ENCODE data around the gene CFAP300.

Gene CFAP300

GRCh38 chr11:102079625-102080024, 32.4 kb downstream of the CFAP300 start:
- FAIRE-seq, result no peak

GRCh38 chr11:102081313-102081712, 34.1 kb downstream of the CFAP300 start:
- FAIRE-seq, result no peak

GRCh38 chr11:102085864-102086551, 38.8 kb downstream of the CFAP300 start:
- no peak for FAIRE-seq

GRCh38 chr11:102097186-102097585, 49.9 kb downstream of the CFAP300 start:
- no peak for FAIRE-seq

GRCh38 chr11:102099755-102100154, 52.5 kb downstream of the CFAP300 start:
- no peak for FAIRE-seq

DNA sequence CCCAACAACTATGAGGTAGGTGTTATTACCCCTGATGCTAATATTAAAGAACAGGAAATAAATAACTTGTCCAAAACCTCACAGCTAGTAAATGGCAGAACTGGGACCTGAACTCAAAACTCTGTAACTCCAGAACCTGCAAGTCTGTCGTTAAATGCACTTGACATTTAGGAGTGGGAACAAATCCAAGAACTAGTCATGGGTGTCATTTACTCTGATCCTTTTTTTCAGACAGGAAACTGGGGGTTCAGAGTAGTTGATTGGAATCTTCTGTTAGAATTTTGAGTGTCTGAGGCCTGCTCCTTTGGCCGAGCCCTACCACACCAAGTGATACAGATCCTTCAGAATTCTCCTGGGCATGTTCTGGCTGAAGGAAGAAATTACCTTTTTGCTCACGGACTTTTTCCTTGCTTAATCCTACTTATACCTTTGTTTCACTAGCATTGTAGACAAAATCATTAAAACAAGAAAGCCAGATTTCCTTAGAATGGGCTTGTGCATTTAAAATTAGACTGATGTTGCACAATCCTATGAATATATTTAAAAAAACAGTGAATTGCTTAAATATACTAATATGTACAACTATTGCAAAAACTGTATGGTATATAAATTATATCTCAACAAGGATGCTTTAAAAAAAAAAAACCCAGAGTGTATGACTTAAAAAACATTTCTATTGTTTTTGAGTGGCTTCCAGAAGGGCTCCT, 61.6 kb downstream of the CFAP300 start:
- no peak for FAIRE-seq

DNA sequence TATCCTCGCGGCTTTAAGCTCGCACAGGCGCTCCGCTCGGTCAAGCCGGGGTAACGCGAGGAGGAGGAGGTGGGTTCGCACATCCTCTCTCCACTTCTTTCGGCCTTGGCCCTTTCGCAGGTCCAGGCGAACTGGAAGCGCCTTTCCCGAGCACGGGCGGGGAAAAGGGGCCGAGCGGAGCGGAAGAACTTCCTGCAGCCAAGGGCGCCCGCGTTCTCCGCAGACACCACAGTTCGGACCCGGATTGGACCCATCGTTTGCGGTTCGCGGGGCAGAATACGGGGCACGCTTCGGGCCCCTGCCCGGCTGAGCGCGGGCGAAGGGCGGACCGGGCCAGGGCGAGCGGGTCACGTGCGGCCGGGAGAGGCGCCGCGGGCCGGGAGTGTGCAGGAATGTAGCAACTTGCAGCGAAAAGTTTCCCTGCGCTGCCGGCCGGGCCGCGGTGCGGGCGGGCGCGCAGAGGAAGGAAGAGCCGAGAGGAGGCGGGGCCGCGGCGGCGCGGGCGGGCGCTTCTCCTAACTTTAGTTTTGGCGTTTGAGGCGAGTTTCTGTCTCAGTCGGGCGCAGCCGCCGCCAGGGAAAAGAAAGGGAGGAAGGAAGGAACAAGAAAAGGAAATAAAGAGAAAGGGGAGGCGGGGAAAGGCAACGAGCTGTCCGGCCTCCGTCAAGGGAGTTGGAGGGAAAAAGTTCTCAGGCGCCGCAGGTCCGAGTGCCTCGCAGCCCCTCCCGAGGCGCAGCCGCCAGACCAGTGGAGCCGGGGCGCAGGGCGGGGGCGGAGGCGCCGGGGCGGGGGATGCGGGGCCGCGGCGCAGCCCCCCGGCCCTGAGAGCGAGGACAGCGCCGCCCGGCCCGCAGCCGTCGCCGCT, 62.9 kb downstream of the CFAP300 start, which contains the start of gene YAP1:
Gene YAP1 (plus strand): TSS at position 552 of the 865 bp plus-strand sequence. CDS start 402 bp downstream, outside the sequence.
- no peak for FAIRE-seq

DNA sequence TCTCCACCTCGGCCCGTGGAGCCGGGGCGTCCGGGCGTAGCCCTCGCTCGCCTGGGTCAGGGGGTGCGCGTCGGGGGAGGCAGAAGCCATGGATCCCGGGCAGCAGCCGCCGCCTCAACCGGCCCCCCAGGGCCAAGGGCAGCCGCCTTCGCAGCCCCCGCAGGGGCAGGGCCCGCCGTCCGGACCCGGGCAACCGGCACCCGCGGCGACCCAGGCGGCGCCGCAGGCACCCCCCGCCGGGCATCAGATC, 63.4 kb downstream of the CFAP300 start:
- FAIRE-seq, result no peak

DNA sequence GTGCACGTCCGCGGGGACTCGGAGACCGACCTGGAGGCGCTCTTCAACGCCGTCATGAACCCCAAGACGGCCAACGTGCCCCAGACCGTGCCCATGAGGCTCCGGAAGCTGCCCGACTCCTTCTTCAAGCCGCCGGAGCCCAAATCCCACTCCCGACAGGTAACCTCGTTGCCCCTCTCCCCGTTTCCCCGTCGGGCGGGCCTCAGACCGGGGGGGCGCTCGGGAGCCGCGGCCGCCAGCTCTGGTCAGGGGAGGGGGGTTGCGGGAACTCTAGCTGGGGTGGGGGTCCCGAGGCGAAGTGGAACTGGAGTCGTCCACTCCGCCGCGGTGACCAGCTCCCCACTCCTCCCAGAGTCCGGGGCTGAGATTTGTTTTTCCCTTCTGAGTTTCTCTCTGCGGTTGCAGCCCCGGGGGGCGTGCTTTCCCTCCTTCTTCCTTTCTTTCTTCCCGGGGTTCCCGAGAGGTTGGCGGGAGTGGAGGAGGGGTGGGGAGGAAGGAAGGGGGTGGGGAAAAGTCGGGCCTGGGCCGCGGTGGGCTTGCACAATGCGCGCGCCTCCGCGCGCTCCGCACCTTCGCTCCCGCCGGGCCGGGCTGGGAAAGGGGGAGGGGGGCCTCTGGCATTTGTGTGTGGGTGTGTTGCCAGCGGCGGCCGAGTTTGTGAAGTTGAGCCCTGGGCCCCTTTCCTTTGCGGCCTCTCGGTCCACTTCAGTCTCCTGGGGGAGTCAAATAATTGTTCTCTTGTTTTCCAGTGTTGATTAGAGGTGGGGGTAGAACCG, 64.0 kb downstream of the CFAP300 start:
- no peak for FAIRE-seq

GRCh38 chr11:102111787-102112508, 64.7 kb downstream of the CFAP300 start:
- FAIRE-seq, result no peak

DNA sequence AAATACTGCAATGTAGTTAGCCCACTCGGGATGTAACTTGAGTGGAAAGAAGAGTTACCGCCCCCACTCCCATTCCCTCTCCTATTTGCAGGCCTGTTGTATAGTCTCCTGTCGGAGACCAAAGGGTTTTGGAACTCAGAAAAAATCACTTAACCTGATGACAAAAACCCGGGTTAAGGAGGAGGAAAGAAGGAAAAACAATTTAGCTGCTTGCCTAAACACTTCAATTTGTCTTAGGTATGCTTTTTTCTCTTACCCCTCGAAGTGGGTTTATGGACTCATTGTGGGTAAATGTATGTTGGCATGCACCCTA, 65.2 kb downstream of the CFAP300 start:
- no peak for FAIRE-seq

GRCh38 chr11:102114032-102114431, 66.8 kb downstream of the CFAP300 start:
- no peak for FAIRE-seq

DNA sequence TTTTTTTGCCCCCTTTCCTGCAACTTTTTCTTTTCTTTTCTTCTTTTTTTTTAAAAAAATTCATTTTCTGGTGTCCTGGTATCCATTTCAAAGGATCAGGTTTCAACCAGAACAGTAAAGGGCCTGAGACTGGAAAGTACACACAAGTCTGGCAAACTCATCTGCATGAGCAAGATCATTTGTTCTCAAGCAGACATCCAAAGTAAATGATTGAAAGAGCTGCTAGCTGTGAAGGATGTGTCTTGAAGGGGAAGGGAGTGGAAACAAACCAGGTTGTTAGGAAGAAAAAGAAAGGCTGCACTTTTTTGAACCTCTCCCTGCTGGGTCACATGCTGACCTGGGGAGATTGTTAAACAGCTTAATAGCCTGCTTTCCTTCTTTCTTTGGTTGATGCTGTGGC, 68.3 kb downstream of the CFAP300 start:
- FAIRE-seq, result peak; percentile 58

DNA sequence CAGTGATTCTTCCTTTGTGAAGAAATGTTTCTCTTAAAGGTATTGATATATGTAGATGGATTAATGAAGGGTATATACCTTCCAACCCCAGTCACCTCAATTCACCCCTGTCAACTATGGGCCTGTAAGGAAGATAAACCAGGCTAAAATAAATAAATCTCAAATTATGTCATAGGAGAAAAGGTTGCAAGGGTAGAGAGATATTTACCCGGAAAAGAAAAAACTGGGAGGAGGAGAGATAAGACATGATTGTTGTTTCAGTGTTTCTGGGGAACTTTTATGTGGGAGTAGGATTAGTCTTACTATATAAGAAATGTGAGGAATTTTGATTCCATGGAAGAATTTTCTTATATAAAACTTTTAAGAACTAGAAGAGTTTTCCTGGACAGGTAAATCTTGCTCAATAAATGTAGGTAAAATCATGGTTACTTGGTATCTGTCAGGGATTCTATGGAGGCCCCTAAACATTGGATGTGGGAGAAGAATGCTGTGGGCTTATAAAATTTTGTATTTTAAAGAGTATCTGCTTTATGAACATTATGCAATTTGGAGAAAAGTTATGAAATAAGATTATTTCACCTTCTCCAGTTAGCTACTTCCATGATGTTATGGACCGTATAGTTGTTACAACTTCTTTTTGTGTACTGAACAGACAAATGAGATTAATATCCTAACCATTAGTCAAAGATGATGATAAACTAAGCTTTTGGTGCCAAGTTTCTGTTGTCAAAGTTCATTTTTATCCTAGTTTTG, 69.4 kb downstream of the CFAP300 start:
- no peak for FAIRE-seq

GRCh38 chr11:102117472-102118113, 70.4 kb downstream of the CFAP300 start:
- no peak for FAIRE-seq

DNA sequence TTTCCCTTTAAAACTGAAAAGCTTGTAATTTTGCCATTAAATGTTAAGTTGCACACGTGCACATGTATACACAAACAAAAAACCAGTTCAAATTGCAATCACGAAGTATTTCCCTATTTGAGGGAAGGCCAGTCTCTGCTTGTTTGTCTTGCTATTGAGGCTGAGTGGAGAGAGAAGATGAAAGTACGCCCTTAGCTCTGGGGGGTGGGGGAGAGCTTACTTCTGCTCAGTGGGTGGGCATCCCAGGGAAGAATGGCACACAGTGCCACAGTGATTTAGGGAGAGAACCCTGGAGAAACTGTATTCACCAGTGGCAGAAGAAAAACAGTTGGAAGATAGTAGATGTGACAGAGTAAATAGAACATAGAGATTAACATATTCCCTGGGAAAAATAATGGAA, 71.7 kb downstream of the CFAP300 start:
- no peak for FAIRE-seq

- FAIRE-seq, result no peak
These were observed 72.8 kb downstream of the CFAP300 start for GRCh38 chr11:102119997-102120396.

GRCh38 chr11:102120437-102120973, 73.3 kb downstream of the CFAP300 start:
- no peak for FAIRE-seq

DNA sequence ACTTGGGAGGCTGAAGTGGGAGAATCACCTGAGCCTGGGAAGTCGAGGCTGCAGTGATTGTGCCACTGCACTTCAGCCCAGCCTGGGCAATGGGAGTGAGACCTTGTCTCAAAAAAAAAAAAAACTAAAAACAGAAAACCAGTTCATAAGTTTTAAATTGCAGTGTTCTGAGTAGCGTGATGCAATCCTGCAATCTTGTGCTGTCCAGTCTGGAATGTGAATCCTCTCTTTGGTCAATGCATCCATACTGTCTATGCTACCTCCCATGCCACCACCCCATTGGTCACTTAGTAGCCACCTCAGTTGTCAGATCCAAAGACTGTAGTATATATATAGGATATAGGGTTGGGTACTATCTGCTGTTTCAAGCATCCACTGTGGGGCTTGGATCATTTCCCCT, 74.1 kb downstream of the CFAP300 start:
- no peak for FAIRE-seq
